ENCODE measurements around the gene RPS2. TPM values are rescaled to one million over a fixed set of nuclear protein-coding genes. Genes with fewer than 3 reads are reported as not detected.
A peak's percentile ranks its signal among the peaks of the same experiment; 100 is the strongest.

The RPS2 gene
- total RNA-seq, 2 experiments from 2014 or later, result 2,364 to 2,405 TPM

GRCh38 chr16:1977875-1978268, 13.2 kb upstream of the RPS2 start:
- no peak overlapping the region for H3K27ac Mint-ChIP-seq
- peaks cover 13% of the 10 kb centered on the region for H3K4me1 Mint-ChIP-seq
- CTCF ChIA-PET, result no interaction called here
- DNase-seq, result no peak
- H3K4me3 Mint-ChIP-seq, result no peak overlapping the region
- peaks cover 22% of the 10 kb centered on the region for H3K27me3 Mint-ChIP-seq
- peaks cover 18% of the 10 kb centered on the region for H3K36me3 Mint-ChIP-seq (ENCODE audit: low read depth)
- POLR2A ChIA-PET, result interaction anchor here (1.1 to 12.7 kb wide), 4 partner anchors 14 to 177 kb away, joined by 3 to 149 read pairs (median 4); partner anchors contain the start of genes NDUFB10, RNF151 and RPS2
- no peaks in the 10 kb centered on the region for H3K9me3 Mint-ChIP-seq

GRCh38 chr16:1976951-1977874, 12.6 kb upstream of the RPS2 start:
- CTCF ChIA-PET, result no interaction called here

DNA sequence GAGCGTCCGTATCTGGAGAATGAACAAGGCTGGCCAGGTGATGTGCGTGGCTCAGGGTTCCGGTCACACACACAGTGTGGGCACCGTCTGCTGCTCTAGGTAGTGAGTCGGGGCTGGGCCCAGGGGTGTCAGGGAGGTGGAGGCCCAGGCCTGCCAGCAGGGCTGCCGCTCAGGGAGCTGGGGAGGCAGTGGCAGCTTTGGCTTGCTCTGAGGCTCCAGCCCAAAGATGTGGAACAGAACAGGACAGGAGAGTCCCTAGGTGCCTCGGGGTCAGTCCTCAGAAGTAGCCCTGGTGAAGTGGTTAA, 11.5 kb upstream of the RPS2 start:
- no peak for DNase-seq
- Mint-ChIP-seq H3K27ac (no peak overlapping the region), H3K9me3 (no peaks in the 10 kb centered on the region), H3K27me3 (peaks cover 7% of the 10 kb centered on the region), H3K4me1 (peaks cover 20% of the 10 kb centered on the region), H3K36me3 (ENCODE audit: low read depth) (peaks cover 25% of the 10 kb centered on the region), H3K4me3 (no peak overlapping the region)
- ChIA-PET CTCF (no interaction called here), POLR2A (interaction anchor here (12.7 kb wide), 1 partner anchor 12 kb away, joined by 149 read pairs; the partner anchor contains the start of genes NDUFB10, RNF151 and RPS2)

More at GRCh38 chr16:1976951-1977874, 12.6 kb upstream of the RPS2 start:
- H3K4me3 Mint-ChIP-seq, result no peak overlapping the region
- peaks cover 18% of the 10 kb centered on the region for H3K36me3 Mint-ChIP-seq (ENCODE audit: low read depth)
- no peaks in the 10 kb centered on the region for H3K9me3 Mint-ChIP-seq
- no peak for DNase-seq
- peaks cover 16% of the 10 kb centered on the region for H3K27me3 Mint-ChIP-seq
- H3K4me1 Mint-ChIP-seq, result peaks cover 15% of the 10 kb centered on the region
- no peak overlapping the region for H3K27ac Mint-ChIP-seq
- POLR2A ChIA-PET, result interaction anchor here (1.1 to 12.7 kb wide), 4 partner anchors 13 to 177 kb away, joined by 3 to 149 read pairs (median 4); partner anchors contain the start of genes NDUFB10, RNF151 and RPS2

DNA sequence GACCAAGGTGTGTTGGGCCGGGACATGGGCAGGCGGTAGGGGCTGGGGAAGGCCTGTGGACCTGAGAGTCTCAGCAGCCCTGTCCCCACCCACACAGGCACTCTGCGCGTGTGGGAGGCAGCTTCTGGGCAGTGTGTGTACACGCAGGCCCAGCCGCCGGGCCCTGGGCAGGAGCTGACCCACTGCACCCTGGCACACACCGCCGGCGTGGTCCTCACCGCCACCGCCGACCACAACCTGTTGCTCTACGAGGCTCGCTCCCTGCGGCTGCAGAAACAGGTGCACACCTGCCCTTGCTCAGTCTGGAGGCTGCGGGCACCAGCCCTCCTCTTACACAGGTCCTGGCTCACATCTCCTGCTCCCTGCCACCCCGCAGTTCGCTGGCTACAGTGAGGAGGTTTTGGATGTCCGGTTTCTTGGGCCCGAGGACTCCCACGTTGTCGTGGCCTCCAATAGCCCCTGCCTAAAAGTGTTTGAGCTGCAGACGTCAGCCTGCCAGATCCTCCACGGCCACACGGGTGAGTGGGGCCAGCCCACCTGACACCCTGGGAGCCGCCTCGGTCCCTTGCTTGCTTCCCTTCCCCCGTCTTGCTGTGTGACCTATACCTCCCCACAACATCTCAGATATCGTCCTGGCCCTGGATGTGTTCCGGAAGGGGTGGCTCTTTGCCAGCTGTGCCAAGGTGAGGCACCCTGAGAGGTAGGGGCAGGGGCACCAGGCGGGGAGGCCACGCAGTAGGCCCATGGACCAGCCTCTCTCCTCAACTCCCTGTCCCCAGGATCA, 11.0 kb upstream of the RPS2 start:
- POLR2A ChIA-PET, result interaction anchor here (12.7 kb wide), 1 partner anchor 12 kb away, joined by 149 read pairs; the partner anchor contains the start of genes NDUFB10, RNF151 and RPS2
- peaks cover 25% of the 10 kb centered on the region for H3K4me1 Mint-ChIP-seq
- no peak overlapping the region for H3K27ac Mint-ChIP-seq
- H3K4me3 Mint-ChIP-seq, result no peak overlapping the region
- no peaks in the 10 kb centered on the region for H3K9me3 Mint-ChIP-seq
- DNase-seq, result no peak
- H3K27me3 Mint-ChIP-seq, result peaks cover 5% of the 10 kb centered on the region
- H3K36me3 Mint-ChIP-seq (ENCODE audit: low read depth), result peaks cover 25% of the 10 kb centered on the region
- CTCF ChIA-PET, result no interaction called here

- no peaks in the 10 kb centered on the region for H3K27me3 Mint-ChIP-seq
- ChIA-PET CTCF (no interaction called here), POLR2A (interaction anchor here (1.7 to 12.7 kb wide), 3 partner anchors 9 to 11 kb away, joined by 8 to 149 read pairs (median 47); partner anchors contain the start of genes GFER, NDUFB10, RNF151 and RPS2)
- H3K36me3 Mint-ChIP-seq (ENCODE audit: low read depth), result peaks cover 24% of the 10 kb centered on the region
- DNase-seq, result no peak
- peaks cover 29% of the 10 kb centered on the region for H3K4me1 Mint-ChIP-seq
- H3K9me3 Mint-ChIP-seq, result no peaks in the 10 kb centered on the region
- peak overlapping the region; percentile 17 for H3K4me3 Mint-ChIP-seq
- H3K27ac Mint-ChIP-seq, result no peak overlapping the region
Observed at GRCh38 chr16:1974157-1975070, 9.8 kb upstream of the RPS2 start.

DNA sequence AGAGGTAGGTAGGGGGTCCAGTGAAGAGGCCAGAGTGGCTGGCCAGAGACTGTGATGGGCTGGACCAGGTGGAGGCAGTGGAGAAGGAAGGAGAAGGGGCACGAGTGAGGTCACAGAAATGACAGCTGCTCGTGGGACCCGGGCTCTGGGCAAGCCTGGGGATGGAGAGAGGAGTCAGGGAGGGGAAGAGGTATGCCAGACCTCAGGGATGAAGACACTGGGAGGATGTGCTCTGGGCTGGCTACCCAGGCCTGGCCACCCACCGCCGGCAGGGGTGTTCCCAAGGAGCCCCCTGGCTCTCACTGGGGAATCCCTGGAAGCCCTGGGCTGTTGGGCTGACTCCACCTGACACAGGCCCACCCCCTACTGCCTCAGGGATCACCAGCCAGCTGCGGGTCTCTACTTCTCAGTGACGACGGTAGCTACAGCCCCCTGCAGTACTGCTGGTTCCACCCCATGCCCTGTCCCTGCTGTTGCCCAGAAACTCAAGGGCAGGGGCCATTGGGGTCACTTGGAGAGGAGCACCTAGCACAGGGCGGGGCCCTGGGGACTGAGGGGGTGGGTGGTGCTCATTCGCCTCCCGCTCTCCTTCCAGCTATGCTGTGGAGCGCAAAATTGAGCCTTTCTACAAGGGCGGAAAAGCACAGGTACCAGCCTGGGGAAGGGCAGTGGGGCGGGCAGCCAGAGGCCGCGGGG, 9.0 kb upstream of the RPS2 start:
- Mint-ChIP-seq H3K4me1 (peaks cover 29% of the 10 kb centered on the region), H3K27ac (no peak overlapping the region), H3K4me3 (no peak overlapping the region), H3K27me3 (no peaks in the 10 kb centered on the region), H3K36me3 (ENCODE audit: low read depth) (peaks cover 23% of the 10 kb centered on the region), H3K9me3 (no peaks in the 10 kb centered on the region)
- CTCF ChIA-PET, result no interaction called here
- POLR2A ChIA-PET, result interaction anchor here (0.8 to 3.9 kb wide), 3 partner anchors 9 to 11 kb away, joined by 3 to 47 read pairs (median 8); partner anchors contain the start of genes GFER and RPS2
- DNase-seq, result no peak

- peaks cover 20% of the 10 kb centered on the region for H3K36me3 Mint-ChIP-seq (ENCODE audit: low read depth)
- H3K27ac Mint-ChIP-seq, result peak overlapping the region; percentile 95
- peaks cover 31% of the 10 kb centered on the region for H3K4me1 Mint-ChIP-seq
- peak overlapping the region; percentile 90 for H3K4me3 Mint-ChIP-seq
- H3K9me3 Mint-ChIP-seq, result no peaks in the 10 kb centered on the region
- H3K27me3 Mint-ChIP-seq, result no peaks in the 10 kb centered on the region
- POLR2A ChIA-PET, result interaction anchor here (0.7 to 3.9 kb wide), 10 partner anchors 8 to 190 kb away, joined by 3 to 48 read pairs (median 6); partner anchors contain the start of genes GFER, NDUFB10, NOXO1 and NUBP2
- DNase-seq, result peak; percentile 28
- CTCF ChIA-PET, result interaction anchor here (0.8 to 2.3 kb wide), 2 partner anchors 32 to 168 kb away, joined by 3 to 8 read pairs; no protein-coding TSS in a partner anchor
Observed at GRCh38 chr16:1972490-1972877, 7.9 kb upstream of the RPS2 start.

DNA sequence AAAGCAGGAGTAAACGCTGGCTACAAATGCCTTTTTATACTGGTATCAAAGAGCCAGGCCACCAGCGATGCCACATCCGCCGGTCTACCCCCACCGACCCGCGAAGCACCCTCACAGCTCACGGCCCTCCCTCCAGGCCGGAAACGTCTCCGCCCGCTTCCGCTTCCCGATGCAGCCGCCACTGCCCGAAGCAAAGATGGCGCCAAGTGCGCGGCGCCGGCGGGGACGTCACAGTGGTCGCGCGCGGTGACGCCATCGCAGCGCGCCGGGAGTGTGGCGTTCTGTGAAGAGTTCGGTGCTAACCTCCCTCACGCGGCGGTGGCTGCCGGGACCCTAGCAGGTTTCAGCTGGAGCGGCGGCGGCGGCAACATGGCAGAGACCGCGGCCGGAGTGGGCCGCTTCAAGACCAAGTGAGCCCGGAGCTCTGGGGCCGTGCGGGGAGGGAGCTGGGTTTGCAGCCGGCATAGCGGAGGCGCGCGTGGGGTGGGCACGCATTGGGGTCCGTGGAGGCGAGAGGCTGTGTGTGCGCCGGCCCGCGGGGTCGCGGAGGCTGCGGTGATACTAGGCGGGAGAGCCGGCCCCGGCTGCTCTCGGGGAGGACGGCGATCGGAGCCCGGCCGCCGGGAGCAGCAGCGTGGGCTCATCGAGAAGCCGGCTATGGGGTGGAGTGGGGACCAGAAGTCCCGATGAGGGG, 7.3 kb upstream of the RPS2 start, which contains the start of gene TBL3:
TSS of gene TBL3 (plus strand) at position 258 of the 694 bp plus-strand sequence. CDS start at position 370, 112 bp downstream.
- CTCF ChIA-PET, result interaction anchor here (0.7 to 2.3 kb wide), 7 partner anchors 11 to 183 kb away, joined by 3 to 8 read pairs (median 3); partner anchors contain the start of genes GFER and TRAF7
- peaks cover 22% of the 10 kb centered on the region for H3K36me3 Mint-ChIP-seq (ENCODE audit: low read depth)
- POLR2A ChIA-PET, result interaction anchor here (0.7 to 3.9 kb wide), 14 partner anchors 9 to 189 kb away, joined by 3 to 48 read pairs (median 5); partner anchors contain the start of genes GFER, MSRB1, NDUFB10 and NOXO1
- no peaks in the 10 kb centered on the region for H3K27me3 Mint-ChIP-seq
- H3K4me1 Mint-ChIP-seq, result peaks cover 34% of the 10 kb centered on the region
- H3K9me3 Mint-ChIP-seq, result no peaks in the 10 kb centered on the region
- H3K27ac Mint-ChIP-seq, result peak within 1 kb of the TSS; percentile 95
- H3K4me3 Mint-ChIP-seq, result peak within 1 kb of the TSS; percentile 90
- DNase-seq, result peak; percentile 98

DNA sequence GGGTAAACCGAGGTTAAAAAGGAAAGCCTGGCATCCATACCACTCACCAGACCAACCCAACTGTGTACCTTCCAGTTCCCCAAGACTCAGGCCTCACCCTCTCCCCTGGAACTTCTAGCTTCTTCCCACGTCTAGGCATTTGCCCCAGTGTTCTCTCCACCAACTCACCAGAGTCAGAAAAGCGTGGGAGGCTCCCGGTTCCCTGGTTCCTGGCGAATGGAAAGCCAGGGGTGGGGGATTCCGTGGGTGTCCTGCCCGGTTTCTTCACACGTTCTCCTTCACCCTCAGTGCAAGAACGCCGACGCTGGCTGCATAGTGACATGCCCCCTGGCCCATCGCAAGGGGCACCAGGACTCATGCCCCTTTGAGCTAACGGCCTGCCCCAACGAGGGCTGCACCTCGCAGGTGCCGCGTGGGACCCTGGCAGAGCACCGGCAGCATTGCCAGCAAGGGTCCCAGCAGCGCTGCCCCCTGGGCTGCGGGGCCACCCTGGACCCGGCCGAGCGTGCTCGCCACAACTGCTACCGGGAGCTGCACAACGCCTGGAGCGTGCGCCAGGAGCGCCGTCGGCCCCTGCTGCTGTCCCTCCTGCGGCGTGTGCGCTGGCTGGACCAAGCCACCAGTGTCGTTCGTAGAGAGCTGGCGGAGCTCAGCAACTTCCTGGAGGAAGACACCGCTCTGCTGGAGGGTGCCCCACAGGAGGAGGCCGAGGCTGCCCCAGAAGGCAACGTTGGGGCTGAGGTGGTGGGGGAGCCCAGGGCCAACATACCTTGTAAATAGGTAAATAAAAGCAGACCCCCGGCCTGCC, 3.7 kb upstream of the RPS2 start:
- Mint-ChIP-seq H3K9me3 (no peaks in the 10 kb centered on the region), H3K27me3 (no peaks in the 10 kb centered on the region), H3K4me1 (peaks cover 47% of the 10 kb centered on the region), H3K27ac (no peak overlapping the region), H3K4me3 (no peak overlapping the region), H3K36me3 (ENCODE audit: low read depth) (peaks cover 31% of the 10 kb centered on the region)
- DNase-seq, result no peak
- ChIA-PET POLR2A (interaction anchor here (9.7 kb wide), 1 partner anchor 12 kb away, joined by 149 read pairs; the partner anchor contains the start of genes GFER and NOXO1), CTCF (no interaction called here)

DNA sequence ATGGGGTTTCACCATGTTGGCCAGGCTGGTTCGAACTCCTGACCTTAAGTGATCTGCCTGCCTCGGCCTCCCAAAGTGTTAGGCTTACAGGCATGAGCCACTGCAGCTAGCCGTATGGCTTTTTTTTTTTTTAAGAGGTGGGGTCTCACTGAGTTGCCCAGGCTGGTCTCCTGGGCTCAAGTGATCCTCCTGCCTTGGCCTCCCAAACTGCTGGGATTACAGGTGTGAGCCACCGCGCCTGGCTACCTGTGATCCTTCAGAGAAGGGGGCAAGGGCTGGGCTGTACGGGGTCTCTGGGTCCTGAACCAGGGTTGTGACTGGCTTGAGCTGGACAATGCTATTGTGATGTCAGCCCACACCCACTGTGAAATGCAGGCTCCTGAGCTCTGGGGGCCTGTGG, 1.8 kb upstream of the RPS2 start, which contains the start of gene RNF151:
TSS of gene RNF151 (plus strand) at position 397 of the 400 bp plus-strand sequence. CDS start 26 bp downstream, outside the sequence.
- Mint-ChIP-seq H3K27ac (peak within 1 kb of the TSS; percentile 92), H3K36me3 (ENCODE audit: low read depth) (peaks cover 43% of the 10 kb centered on the region), H3K4me1 (peaks cover 51% of the 10 kb centered on the region), H3K27me3 (no peaks in the 10 kb centered on the region), H3K4me3 (peak within 1 kb of the TSS; percentile 84), H3K9me3 (no peaks in the 10 kb centered on the region)
- DNase-seq, result no peak
- ChIA-PET POLR2A (interaction anchor here (2.2 to 9.7 kb wide), 6 partner anchors 12 to 188 kb away, joined by 11 to 149 read pairs (median 33); partner anchors contain the start of genes GFER, MSRB1, NOXO1 and RPL3L), CTCF (interaction anchor here (2.2 to 2.6 kb wide), 2 partner anchors 23 to 174 kb away, joined by 10 to 12 read pairs; partner anchors contain the start of gene MSRB1)

Measured in activated CD4-positive, alpha-beta memory T cell treated with anti-CD3 and anti-CD28 coated beads, Interleukin-2, amount 10 ng/mL, durations not matched to agents 7 days and 5 days (primary cell).